Stimulated activated CD8-positive, alpha-beta memory T cell treated with anti-CD3 and anti-CD28 coated beads, Interleukin-2, amount 100 ng/mL, for 48 hours (primary cell): ENCODE results near the gene MAN1A1.

ENCODE experiments used
- DNase-seq, 2 donors: peaks; one replicate each; pipeline ENCODE4 v3.0.0-alpha.2; 2020; ENCODE audit warnings: low read depth in 2 of 2

Gene MAN1A1

GRCh38 chr6:119270545-119270944 lies 79.0 kb downstream of the MAN1A1 start:
- no peak for DNase-seq

- no peak for DNase-seq
Observed at GRCh38 chr6:119269266-119270103, 80.1 kb downstream of the MAN1A1 start.

GRCh38 chr6:119267126-119267905 lies 82.2 kb downstream of the MAN1A1 start:
- DNase-seq = no peak

- no peak for DNase-seq
Observed at GRCh38 chr6:119264854-119265397, 84.6 kb downstream of the MAN1A1 start.

GRCh38 chr6:119262612-119263011 lies 86.9 kb downstream of the MAN1A1 start:
- no peak for DNase-seq

GRCh38 chr6:119261944-119262284 lies 87.6 kb downstream of the MAN1A1 start:
- DNase-seq = no peak

- no peak for DNase-seq
Observed at GRCh38 chr6:119259027-119259426, 90.5 kb downstream of the MAN1A1 start.

- DNase-seq = no peak
Observed at GRCh38 chr6:119257726-119258125, 91.8 kb downstream of the MAN1A1 start.

- no peak for DNase-seq
Observed at GRCh38 chr6:119256978-119257462, 92.5 kb downstream of the MAN1A1 start.

- no peak for DNase-seq
Observed at GRCh38 chr6:119256392-119256791, 93.2 kb downstream of the MAN1A1 start.

- DNase-seq = no peak
Observed at GRCh38 chr6:119255492-119255891, 94.1 kb downstream of the MAN1A1 start.

GRCh38 chr6:119250036-119250435 lies 99.5 kb downstream of the MAN1A1 start:
- no peak for DNase-seq

GRCh38 chr6:119249319-119249718 lies 100.2 kb downstream of the MAN1A1 start:
- DNase-seq = no peak

GRCh38 chr6:119247504-119247903 lies 102.1 kb downstream of the MAN1A1 start:
- no peak for DNase-seq

GRCh38 chr6:119243657-119244056 lies 105.9 kb downstream of the MAN1A1 start:
- DNase-seq = no peak

GRCh38 chr6:119243037-119243436 lies 106.5 kb downstream of the MAN1A1 start:
- no peak for DNase-seq

- no peak for DNase-seq
Observed at GRCh38 chr6:119241540-119242309, 107.8 kb downstream of the MAN1A1 start.

GRCh38 chr6:119241111-119241465 lies 108.5 kb downstream of the MAN1A1 start:
- DNase-seq = no peak

GRCh38 chr6:119240257-119241110 lies 109.1 kb downstream of the MAN1A1 start:
- DNase-seq = no peak

GRCh38 chr6:119237177-119237715 lies 112.3 kb downstream of the MAN1A1 start:
- no peak for DNase-seq

- no peak for DNase-seq
Observed at GRCh38 chr6:119234941-119235340, 114.6 kb downstream of the MAN1A1 start.
